HG03571 (cell line): ENCODE results near the gene PRDM11.

ENCODE experiments used
- ATAC-seq: cut with Tn5 transposase; IDR thresholded peaks from one replicate; pipeline ENCODE4 v1.9.1; 2021; ENCODE audit not compliant: unreplicated experiment

Gene PRDM11

DNA sequence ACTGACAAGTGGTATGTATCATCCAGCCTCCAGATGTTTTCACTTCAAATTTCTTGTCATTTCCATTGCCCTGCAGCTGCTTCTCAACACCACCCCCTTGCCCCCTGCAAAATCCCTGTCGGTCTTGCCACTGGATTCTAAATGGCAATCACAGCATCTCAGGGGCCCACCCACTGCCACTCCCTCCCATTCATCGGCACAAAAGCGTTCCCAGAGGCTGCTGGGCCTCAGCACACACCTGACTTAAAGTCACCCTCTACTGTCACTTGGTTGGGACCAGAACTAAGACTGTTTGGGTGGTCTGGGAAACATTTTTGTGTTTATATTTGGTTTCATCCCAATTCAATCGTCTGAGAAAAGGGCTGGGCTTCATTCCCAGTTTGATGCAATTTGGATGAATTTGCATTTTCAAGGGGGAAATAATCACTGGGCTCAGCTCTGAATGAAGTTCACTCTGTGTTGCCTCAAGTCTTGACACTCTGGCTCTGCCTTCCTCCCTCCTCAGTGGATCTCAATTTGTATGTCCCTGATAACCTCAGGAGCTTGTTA lies 112.6 kb downstream of the PRDM11 start:
- no peak for ATAC-seq

DNA sequence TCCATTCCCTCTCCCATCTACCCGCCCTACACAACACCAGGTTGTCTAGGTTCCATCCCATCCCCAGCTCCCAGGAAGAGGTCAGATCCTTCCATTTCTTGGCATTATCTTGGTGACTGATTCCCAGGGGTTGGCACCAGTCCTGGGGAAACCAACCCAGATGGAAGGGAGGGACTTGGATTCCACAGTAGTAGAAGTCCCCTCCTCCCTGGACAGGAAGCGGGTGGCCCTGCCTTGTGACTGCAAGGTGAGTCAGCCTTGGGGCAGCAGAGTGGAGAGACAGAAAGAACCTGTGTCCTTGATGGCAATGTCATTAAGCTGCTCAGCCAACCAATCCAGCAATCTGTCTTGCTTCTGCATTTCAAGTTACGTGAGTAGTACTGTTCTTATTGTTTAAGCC lies 113.2 kb downstream of the PRDM11 start:
- ATAC-seq, result no peak

DNA sequence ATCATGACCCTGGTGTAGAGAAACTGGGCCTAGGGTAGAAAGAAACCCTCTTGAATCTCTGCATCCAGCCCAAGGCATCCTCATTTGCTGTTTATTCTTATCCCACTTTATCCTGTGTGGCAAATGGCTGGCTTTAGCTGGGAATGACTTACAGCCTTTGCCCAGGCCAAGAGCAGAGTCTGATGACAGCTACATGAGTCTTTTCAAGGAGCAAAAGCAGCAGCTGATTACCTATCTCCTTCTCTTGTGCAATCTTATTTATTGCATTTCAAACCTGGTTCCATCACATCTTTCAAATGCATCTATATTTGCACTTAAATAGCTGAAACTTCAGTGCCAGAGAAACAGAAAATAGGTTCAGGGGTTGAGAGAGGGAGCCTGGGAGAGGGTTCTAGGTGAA lies 113.6 kb downstream of the PRDM11 start:
- ATAC-seq, result no peak

DNA sequence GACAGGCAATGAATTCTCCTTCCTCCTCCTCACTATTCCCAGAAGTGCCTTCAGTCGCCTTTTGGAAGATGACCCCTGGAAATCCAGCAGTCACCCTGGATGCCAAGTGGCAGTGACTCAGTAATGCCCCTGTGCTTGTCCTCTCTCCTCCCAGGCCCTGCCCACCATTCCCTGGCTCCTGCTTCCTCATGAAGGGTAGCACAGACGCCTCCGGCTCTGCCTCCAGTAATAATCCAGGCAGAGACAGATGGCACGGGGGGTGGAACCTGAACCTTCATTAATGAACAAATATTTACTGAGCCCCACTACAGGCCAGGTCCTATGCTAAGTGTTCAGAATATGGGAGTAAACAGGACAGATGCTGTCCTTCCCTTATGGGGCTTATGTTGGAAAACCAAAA lies 116.5 kb downstream of the PRDM11 start:
- ATAC-seq, result no peak

DNA sequence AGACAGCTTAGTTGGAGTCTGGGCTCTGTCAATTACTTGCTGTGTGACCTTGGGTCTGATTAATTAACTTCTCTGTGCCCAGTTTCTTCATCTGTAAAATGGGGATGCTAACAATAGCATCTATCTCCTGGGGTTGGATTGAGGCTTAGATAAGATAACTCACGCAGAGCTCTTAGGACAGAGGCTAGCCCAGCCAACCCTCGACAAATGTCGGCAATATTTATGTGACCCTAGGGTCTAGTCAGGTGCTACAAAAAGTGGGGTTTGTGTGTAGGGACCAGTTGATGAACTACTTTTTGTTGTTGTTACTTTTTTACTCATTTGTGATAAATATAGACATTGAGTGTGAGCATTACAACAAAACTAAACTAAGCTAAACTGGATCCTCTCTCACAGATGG lies 117.3 kb downstream of the PRDM11 start:
- ATAC-seq, result no peak

DNA sequence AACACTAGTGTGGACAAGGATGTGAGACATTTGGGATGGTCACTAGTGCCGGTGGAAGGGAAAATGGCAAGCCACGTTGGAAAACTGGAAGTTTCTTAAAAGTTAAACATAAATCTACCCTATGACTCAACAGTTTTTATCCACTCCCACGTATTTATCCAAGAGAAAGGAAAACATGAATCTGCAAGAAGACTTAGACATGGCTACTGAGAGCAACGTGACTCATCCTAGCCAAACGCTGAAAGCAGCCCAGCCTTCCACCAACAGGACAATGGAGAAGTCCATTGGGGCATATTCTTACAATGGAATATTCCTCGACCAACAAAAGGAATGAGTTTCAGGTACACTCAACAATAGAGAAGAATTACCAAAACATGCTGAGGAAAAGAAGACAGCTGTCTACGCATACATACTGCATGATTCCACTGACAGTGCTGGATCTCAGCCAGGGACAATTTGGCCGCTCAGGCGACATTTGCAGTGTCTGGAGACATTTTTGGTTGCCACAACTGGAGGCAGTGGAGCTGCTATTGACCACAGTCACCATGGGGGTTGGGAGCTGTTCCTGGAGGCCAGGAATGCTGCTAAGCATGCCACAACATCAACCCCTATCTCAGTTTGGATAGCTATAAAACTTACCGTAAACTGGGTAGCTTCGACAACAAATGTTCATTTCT lies 118.5 kb downstream of the PRDM11 start:
- no peak for ATAC-seq

DNA sequence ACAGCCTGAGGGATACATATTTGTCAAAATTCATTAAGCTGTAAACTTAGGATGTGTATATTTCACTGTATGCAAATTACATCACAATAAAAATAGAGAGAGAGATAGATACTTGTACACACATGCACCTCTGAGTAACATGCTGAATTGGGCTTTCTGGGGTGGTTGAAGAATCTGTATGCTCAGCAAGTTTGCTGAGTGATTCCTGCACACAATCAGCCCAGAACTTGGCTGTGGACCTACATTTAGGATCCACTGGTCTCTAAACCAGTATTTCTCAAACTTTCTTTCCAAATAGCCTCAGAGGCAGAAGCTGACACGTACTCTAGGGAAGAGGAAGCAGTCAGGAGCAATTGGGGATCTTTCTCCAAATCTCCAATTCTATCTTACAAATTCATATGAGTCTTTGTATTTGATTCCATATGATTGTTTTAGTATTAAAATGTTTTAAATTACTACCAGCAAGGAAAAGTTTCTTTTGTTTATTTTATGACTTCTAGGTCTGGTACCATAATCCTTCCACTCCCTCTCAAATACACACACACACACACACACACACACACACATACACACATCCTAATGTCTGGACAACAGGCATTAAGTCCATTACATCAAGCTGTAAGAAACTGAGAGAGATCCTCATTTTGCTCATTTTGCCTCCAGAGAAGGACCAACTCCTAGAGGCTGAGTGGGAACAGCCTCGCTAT lies 119.7 kb downstream of the PRDM11 start:
- ATAC-seq, result no peak

DNA sequence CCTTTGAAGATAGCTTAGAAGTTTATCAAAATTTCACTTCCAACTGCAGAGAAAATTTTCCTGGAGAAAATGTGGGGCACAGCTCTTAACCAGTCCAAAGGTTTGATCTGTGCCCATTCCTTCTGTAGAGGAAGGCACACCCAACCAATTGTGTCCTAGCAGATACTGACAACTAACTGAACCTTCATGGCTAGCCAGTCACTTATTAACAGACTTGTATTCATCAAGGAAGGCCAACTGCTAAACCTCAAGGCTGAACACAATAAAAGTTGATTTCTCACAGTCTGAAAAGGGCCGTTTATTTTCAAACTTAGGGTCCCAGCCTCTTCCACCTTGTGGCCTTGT lies 120.2 kb downstream of the PRDM11 start:
- no peak for ATAC-seq

DNA sequence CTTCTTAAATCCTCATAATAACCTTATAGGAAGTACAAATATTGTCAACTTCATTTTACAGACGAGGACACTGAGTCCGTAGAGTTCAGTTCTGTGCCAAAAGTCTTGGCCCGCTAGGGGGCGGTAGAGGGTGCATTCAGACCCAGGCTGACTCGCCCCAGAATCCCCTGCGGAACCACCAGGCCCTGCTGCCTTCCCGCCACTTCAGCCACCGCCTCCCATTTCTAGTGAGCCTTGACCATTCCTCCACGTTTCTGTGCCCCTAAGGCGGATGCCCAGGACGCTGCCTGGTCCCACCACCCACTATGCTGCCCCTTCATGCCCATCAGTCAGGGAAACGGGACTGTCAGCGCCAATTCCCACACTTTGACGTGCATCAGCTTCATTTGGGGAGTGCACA lies 120.6 kb downstream of the PRDM11 start:
- no peak for ATAC-seq

DNA sequence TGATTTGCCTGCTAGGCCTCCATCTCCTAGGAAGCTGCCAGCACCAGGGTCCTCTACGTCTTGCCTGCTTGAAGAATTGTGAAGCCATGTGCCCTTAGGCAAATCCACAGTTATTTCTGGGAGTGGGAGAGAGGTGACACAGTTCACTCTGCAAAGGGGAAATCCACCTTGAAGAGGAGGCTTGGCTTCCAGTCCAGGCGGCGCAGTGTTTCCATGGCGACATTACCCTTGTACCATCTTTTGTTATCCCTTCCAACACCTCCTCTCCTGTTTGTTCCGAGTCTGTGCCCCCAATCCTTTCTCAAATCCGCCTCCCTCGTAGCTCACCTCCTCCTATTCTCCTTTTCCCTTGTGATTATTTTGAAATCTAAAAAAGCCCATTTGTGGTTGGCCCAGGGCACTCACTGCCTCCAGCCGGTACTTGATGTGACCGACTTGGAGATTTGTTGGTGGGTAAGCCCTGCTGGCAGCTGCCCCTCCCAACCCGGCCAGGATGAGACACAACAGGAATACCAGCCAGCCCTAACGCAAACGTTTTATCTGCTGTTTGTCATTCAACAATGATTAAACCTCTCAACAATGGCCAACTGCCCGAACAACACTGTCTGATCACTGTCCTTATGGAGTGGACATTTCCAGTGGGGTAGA lies 121.3 kb downstream of the PRDM11 start:
- no peak for ATAC-seq

DNA sequence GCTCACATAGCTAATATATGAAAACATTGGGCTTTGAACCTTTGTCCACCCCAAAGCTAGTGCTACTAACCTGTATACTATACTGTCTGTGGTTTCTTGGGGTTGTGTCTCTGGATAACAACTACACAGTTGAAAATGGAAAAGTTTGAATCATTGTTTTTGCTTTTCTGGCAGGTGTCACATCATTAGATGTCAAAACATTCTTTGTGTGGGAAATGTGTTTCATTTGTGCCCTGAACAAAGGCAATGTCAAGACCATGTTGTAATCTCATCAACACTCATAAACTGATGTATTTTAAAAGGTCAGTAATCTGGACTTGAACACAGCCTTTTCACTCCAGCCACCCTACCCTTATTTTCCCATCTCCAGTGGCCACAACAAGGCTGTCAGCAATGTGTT lies 123.2 kb downstream of the PRDM11 start:
- no peak for ATAC-seq

DNA sequence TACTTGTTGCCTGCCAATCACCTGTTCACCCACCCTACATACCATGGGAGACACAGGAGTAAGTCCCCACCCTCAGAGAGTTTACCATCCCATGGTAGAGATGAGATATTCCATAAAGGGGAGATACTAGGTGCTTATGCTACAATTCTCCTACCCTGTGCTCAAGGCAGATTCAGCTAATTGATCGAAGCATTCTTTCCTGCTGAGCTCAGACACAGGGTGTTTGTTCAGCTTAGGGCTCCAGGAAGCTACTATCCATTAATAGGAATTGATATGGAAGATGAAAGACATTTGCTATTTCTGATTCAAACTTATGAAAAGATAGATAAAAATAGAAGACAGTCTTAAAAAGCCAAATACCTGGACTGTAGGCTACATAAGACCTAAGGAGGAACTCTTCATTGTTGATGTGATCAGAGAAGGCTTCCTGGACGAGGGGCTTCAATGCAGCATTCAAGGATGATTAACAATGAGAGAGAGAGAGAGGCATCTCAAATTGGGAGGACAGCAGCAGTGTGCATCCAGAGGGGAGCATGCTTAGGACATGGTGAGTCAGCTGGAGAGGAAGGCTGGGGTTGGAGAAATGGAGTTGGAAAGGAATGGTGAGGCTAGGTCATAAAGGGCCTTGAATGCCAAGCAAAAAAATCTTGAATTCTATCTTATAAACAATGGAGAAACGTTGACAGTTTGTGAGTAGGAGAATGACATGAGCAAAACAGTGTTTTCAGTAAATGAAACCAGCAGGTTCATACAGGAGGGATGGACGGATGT lies 124.7 kb downstream of the PRDM11 start:
- ATAC-seq, result no peak

DNA sequence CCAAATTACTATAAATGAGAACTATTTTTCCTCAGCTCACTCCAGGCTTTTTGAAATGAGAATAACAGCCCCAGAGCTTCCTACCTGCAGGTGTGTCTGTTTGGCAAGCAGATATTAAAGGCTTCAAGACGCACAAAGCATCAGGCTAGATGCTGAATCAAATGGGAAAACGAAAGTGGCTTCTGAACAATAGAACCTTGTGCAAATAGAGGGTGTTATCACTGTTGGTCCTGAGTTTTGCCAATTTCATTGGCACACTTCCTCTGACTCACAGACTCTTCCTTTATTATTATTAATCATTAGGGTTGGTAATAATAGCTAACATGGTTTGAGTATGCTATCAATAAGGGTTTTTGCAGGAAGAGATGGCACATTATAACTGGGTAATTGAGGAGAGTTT lies 126.3 kb downstream of the PRDM11 start:
- no peak for ATAC-seq

DNA sequence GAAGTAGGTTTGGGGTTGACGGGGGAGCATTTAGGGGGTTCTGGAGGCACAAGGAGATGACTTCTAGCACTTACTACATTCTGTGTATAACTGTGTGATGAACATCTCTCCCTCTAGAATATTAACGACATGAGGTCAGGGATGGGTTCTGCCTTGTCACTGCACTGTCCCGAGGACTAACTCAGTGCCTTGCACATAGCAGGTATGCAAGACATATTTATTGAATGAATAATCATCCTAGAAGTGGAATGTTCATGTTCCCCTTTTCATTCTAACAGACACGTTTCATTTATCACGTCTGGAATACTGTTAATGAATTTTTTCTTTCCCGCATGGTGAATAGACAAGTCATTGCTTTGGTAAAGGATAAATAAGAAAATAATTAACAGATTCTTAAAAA lies 127.1 kb downstream of the PRDM11 start:
- ATAC-seq, result no peak

DNA sequence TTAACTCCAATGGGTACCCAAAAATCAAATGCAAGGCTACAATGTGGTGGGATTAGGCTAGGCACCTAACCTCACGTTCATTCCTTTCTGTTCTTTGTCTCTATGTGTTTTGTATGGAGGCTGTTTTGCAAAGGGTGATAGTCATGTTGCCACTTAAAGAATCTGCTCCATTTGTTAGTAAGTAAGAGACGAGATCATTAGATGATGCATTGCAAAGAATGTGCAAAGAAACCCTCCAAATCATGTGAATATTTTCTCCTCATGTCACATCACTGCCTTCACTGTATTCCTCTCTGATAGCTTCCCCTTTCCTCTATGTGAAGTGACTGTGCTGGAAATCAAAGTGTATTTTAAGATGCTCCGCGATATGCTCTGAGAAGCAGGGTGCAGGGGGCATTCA lies 127.8 kb downstream of the PRDM11 start:
- ATAC-seq, result no peak

DNA sequence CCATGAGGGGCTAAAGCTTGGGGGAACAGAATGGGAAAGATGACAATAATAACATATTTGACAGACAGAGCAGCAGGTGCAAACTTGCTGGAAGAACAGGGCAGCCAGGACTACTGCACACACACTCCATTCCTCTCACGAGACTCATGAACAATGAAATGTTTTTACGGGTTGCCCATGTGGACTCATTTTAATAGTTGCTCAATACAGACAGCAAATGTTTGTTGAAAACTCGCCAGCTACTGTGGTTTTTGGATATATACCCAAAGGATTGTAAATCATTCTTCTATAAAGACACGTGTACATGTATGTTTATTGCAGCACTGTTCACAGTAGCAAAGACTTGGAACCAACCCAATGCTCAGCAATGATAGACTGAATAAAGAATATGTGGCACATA lies 129.4 kb downstream of the PRDM11 start:
- ATAC-seq, result no peak

DNA sequence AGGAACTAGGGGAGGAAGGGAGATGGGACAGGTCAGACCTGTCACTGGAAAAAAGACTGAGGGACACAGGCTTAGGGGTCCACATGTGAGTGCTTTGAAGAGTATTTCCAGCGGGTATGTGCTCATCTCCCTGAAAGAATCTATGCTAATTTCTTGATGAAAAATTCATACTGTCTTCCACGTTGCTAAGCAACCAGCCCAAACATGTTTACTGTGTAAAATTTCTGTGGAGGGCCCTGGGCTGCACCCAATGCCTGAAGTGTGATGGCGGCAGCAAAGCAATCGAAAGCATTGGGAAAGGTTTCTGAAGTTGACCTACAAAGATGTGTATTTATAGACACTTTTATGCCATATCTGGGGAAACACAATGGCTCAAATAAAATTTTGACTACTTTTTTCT lies 132.3 kb downstream of the PRDM11 start:
- ATAC-seq, result no peak

DNA sequence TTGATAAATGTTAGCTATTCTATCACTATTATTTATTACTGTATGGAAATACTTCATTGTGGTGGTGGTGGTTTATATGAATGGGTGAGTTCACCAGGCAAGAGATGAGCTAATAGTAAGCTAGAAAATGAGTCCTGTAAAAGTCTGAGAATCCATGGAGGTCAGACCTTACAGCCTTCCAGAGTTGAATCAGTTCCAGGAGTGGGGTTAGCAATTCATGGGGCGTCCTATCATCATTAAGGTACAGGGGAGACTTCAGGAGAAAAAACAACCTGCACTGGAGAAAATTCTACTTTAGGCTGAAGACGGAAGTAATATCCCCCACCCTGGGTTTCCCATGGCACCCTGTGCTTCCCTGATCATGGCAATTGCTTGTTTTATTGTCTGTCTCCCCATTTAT lies 133.2 kb downstream of the PRDM11 start:
- no peak for ATAC-seq

DNA sequence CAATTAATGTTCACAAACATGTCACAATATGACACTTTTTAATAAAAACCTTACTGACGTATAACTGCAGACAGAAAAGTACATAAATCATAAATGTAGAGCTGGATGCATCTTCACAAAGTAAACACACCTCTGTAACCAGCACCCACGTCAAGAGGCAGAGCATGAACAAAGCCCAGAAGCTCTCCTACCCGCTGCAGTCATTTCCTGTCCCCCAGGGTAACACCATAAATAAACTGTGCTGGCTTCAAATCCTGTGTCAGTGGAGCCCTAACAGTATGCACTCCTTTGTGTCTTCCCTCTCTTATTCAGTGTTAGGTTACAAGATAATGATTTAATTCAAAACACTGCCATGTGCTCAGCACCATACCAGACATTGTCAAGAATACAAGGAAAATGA lies 134.0 kb downstream of the PRDM11 start:
- no peak for ATAC-seq

DNA sequence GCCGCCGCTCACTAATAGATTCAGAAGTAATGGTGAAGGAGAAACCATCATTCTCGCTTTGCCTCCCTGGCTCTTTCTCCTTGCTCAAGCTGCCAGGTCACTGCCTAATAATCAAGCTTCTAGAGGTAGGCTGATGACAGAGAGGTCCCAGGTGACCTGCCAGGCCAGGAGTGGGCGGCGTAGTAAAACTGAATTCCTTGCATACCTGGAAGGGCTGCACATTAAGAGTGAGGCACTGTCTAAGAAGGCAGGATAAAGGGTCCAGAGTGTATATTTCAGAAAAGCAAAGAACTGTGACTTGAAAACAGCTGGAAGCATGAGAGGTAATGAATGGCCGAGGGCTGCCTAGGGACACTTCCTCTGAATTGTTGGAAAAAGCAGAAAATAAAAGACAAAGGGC lies 135.6 kb downstream of the PRDM11 start:
- ATAC-seq, result no peak
